Panc1 (cell line): ENCODE results near the gene PHC2.

Source experiments
- CTCF ChIP-seq: fragments of 450-650 bp; IDR thresholded peaks from 2 replicates; pipeline ENCODE4 v1.5.1; 2017; ENCODE audit warnings: mild to moderate bottlenecking
- POLR2AphosphoS5 ChIP-seq: IDR thresholded peaks from 2 replicates; pipeline ENCODE4 v1.6.1; 2012; ENCODE audit warnings: mild to moderate bottlenecking, low read depth, low read length, moderate library complexity

DNA sequence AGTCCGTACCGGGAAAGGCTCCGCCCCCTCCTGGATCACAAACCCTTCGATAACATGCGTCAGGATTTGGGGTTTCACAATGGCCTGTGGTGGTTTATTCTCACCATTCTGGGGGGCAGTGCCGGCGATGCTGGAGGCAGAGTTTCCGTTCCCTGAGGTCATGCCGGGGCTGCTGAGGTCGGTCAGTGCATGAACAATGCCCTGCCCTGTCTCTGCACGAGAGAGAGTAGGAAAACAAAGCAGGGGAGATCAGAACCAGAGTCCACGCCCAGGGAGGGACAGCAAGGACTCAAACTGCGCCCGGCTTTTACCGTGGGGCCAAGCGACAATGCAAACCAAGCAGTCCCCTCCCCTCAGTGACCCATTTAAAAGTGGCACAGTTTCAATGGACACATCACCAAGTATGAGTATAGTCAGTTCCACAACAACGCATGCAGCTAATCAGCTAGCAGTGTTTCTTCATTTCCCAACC is 96.8 kb downstream of the PHC2 start:
- TF ChIP-seq POLR2AphosphoS5 (no peak), CTCF (no peak)
